Neural cell (in vitro differentiated cells): Measurements from ENCODE around the gene HERC3. TPM values are rescaled to one million over a fixed set of nuclear protein-coding genes. Genes with fewer than 3 reads are reported as not detected.

Source experiments
- H2AFZ ChIP-seq: fragments of 200-600, 300-800 bp; sonication (generic), shearing (Covaris generic); 2 replicates; pipeline ENCODE4 v1.6.0; 2014; ENCODE audit warnings: low read depth, mild to moderate bottlenecking, antibody characterized with exemption, low read length, moderate library complexity
- H3F3A ChIP-seq: fragments of 200-600 bp; shearing (Covaris generic); 2 replicates; pipeline ENCODE4 v1.6.1; 2016; ENCODE audit warnings: mild to moderate bottlenecking, moderate library complexity, mixed read lengths, antibody characterized with exemption, low read length; ENCODE audit not compliant: insufficient read depth, poor library complexity, severe bottlenecking
- H3K27ac ChIP-seq: fragments of 200-600, 300-800 bp; sonication (generic), shearing (Covaris generic); 2 replicates; pipeline ENCODE4 v1.5.1; 2014; ENCODE audit warnings: mild to moderate bottlenecking, low read length, moderate library complexity
- H3K27me3 ChIP-seq: fragments of 300-800, 200-600 bp; sonication (generic), shearing (Covaris generic); 2 replicates; pipeline ENCODE4 v1.6.0; 2014; ENCODE audit warnings: mild to moderate bottlenecking, low read depth, low read length, moderate library complexity; ENCODE audit not compliant: insufficient read depth
- H3K36me3 ChIP-seq: fragments of 300-800, 200-600 bp; sonication (generic), shearing (Covaris generic); 2 replicates; pipeline ENCODE4 v1.5.1; 2014; ENCODE audit warnings: mild to moderate bottlenecking, antibody characterized with exemption, low read length, moderate library complexity; ENCODE audit not compliant: insufficient read depth
- H3K4me2 ChIP-seq: fragments of 300-800, 200-600 bp; sonication (generic), shearing (Covaris generic); 2 replicates; pipeline ENCODE4 v1.6.0; 2014; ENCODE audit warnings: mild to moderate bottlenecking, low read length
- H3K4me3 ChIP-seq: fragments of 300-800, 200-600 bp; sonication (generic), shearing (Covaris generic); 2 replicates; pipeline ENCODE4 v1.5.1; 2014; ENCODE audit warnings: mild to moderate bottlenecking, low read length, moderate library complexity
- H3K79me2 ChIP-seq: fragments of 200-600 bp; shearing (Covaris generic); replicated peaks from 2 replicates; pipeline ENCODE4 v1.6.0; 2014; ENCODE audit warnings: mild to moderate bottlenecking, low read length, moderate library complexity; ENCODE audit not compliant: insufficient read depth
- H3K9ac ChIP-seq: fragments of 300-800, 200-600 bp; sonication (generic), shearing (Covaris generic); 2 replicates; pipeline ENCODE4 v1.6.1; 2016; ENCODE audit warnings: mild to moderate bottlenecking, low read length, mixed read lengths
- H3K9me2 ChIP-seq: fragments of 200-600 bp; shearing (Covaris generic); 2 replicates; pipeline ENCODE4 v1.6.1; 2016; ENCODE audit warnings: mild to moderate bottlenecking, low read length, mixed read lengths; ENCODE audit not compliant: insufficient read depth
- H3K9me3 ChIP-seq: fragments of 200-600, 300-800 bp; sonication (generic), shearing (Covaris generic); 2 replicates; pipeline ENCODE4 v1.6.1; 2016; ENCODE audit warnings: mild to moderate bottlenecking, mixed run types, low read length, moderate library complexity, mixed read lengths
- H4K20me1 ChIP-seq: fragments of 200-600 bp; shearing (Covaris generic); 2 replicates; pipeline ENCODE4 v1.6.1; 2016; ENCODE audit warnings: mild to moderate bottlenecking, mixed run types; ENCODE audit not compliant: insufficient read depth
- EP300 ChIP-seq: fragments of 450-650 bp; conservative IDR thresholded peaks from 2 replicates; pipeline ENCODE4 v1.6.1; 2014; ENCODE audit warnings: antibody characterized with exemption, mild to moderate bottlenecking, moderate library complexity; ENCODE audit not compliant: poor library complexity, severe bottlenecking
- EZH2 ChIP-seq: fragments of 200-600, 300-800 bp; shearing (Covaris generic), sonication (generic); IDR thresholded peaks from 2 replicates; pipeline ENCODE4 v1.6.1; 2014; ENCODE audit warnings: antibody characterized with exemption, low read length, borderline replicate concordance, mild to moderate bottlenecking; ENCODE audit not compliant: insufficient read depth, poor library complexity, severe bottlenecking
- MXI1 ChIP-seq: fragments of 450-650 bp; conservative IDR thresholded peaks from 2 replicates; pipeline ENCODE4 v1.6.1; 2014; ENCODE audit warnings: antibody characterized with exemption, mild to moderate bottlenecking; ENCODE audit not compliant: poor library complexity, severe bottlenecking
- POLR2AphosphoS5 ChIP-seq: IDR thresholded peaks from 2 replicates; pipeline ENCODE4 v1.6.1; 2012
- RAD21 ChIP-seq: fragments of 450-650 bp; conservative IDR thresholded peaks from 2 replicates; pipeline ENCODE4 v1.6.1; 2014; ENCODE audit warnings: antibody characterized with exemption, mild to moderate bottlenecking, moderate library complexity
- REST ChIP-seq: IDR thresholded peaks from 2 replicates; pipeline ENCODE4 v1.6.1; 2012; ENCODE audit warnings: borderline replicate concordance
- SMC3 ChIP-seq: fragments of 450-650 bp; conservative IDR thresholded peaks from 2 replicates; pipeline ENCODE4 v1.6.1; 2014; ENCODE audit warnings: antibody characterized with exemption, mild to moderate bottlenecking, moderate library complexity; ENCODE audit not compliant: poor library complexity
- TAF1 ChIP-seq: IDR thresholded peaks from 2 replicates; pipeline ENCODE4 v1.6.1; 2012; ENCODE audit warnings: low read depth
- polyA plus RNA-seq: library from polyadenylated mRNA; depleted of rRNA; stranded (reverse); fragments of >200 nt; gene quantifications from 2 replicates; pipeline ENCODE4 v1.2.3, GENCODE V29; 2014
- TF ChIP-seq, protein P1 (sequence below): fragments of 450-650 bp; IDR thresholded peaks from 2 replicates; pipeline ENCODE4 v1.5.1; 2014; ENCODE audit warnings: antibody characterized with exemption, mild to moderate bottlenecking, moderate library complexity; ENCODE audit not compliant: poor library complexity, severe bottlenecking

Gene HERC3
- polyA plus RNA-seq, 1 donor from 2014 or later: 49.2 TPM

GRCh38 chr4:88735564-88735963 lies 143.3 kb downstream of the HERC3 start:
- H3K4me2 ChIP-seq: no peak overlapping the region
- TF ChIP-seq MXI1 (no peak), REST (no peak), RAD21 (no peak), SMC3 (no peak), POLR2AphosphoS5 (no peak), TAF1 (no peak)
- TF ChIP-seq, protein P1, sequence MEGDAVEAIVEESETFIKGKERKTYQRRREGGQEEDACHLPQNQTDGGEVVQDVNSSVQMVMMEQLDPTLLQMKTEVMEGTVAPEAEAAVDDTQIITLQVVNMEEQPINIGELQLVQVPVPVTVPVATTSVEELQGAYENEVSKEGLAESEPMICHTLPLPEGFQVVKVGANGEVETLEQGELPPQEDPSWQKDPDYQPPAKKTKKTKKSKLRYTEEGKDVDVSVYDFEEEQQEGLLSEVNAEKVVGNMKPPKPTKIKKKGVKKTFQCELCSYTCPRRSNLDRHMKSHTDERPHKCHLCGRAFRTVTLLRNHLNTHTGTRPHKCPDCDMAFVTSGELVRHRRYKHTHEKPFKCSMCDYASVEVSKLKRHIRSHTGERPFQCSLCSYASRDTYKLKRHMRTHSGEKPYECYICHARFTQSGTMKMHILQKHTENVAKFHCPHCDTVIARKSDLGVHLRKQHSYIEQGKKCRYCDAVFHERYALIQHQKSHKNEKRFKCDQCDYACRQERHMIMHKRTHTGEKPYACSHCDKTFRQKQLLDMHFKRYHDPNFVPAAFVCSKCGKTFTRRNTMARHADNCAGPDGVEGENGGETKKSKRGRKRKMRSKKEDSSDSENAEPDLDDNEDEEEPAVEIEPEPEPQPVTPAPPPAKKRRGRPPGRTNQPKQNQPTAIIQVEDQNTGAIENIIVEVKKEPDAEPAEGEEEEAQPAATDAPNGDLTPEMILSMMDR: no peak
- H4K20me1 ChIP-seq: no peaks in the 10 kb centered on the region
- H3K36me3 ChIP-seq: no peaks in the 10 kb centered on the region
- H3K27me3 ChIP-seq: no peaks in the 10 kb centered on the region
- H3K9me3 ChIP-seq: no peaks in the 10 kb centered on the region
- no peaks in the 10 kb centered on the region for H3F3A ChIP-seq
- no peaks in the 10 kb centered on the region for H3K9me2 ChIP-seq
- no peak overlapping the region for H2AFZ ChIP-seq
- no peaks in the 10 kb centered on the region for H3K79me2 ChIP-seq
- no peak overlapping the region for H3K4me3 ChIP-seq
- H3K27ac ChIP-seq: no peak overlapping the region
- H3K9ac ChIP-seq: no peak overlapping the region

DNA sequence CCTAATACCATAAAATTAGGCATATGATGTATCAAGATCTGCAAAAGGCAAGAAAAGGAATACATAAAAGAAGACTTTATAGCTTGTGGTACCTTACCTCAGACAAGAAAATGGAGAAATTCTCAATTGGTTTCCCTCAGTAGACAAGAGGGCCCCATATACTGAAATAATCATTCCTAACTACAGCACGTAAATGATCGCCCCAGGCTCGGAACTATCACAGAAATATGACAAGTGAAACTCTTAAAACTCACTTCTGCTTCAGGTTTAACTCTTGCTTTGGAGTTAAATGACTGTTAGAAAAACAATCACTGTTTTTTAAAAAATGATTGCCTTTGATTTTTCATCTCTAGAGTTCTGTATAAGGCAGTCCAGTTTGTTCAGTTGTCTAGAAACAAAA lies 144.0 kb downstream of the HERC3 start:
- Histone ChIP-seq H3K79me2 (no peaks in the 10 kb centered on the region), H3K27ac (no peak overlapping the region), H3K36me3 (no peaks in the 10 kb centered on the region), H3K9me2 (no peaks in the 10 kb centered on the region), H3F3A (no peaks in the 10 kb centered on the region), H4K20me1 (no peaks in the 10 kb centered on the region), H3K4me2 (no peak overlapping the region), H2AFZ (no peak overlapping the region), H3K27me3 (no peaks in the 10 kb centered on the region), H3K4me3 (no peak overlapping the region), H3K9ac (no peak overlapping the region), H3K9me3 (no peaks in the 10 kb centered on the region)
- TF ChIP-seq EZH2 (no peak), RAD21 (no peak), POLR2AphosphoS5 (no peak), SMC3 (no peak), MXI1 (no peak), TAF1 (no peak), REST (no peak), EP300 (no peak)
- TF ChIP-seq, protein P1: no peak
